GM12874 (cell line): ENCODE data around the gene LSS.

Source experiments
- TF ChIP-seq, protein P1 (sequence below): IDR thresholded peaks from 2 replicates; pipeline ENCODE4 v1.5.1; 2011; ENCODE audit warnings: low read depth, mild to moderate bottlenecking, control low read depth, low read length, moderate library complexity; ENCODE audit not compliant: insufficient read depth

LSS gene

DNA sequence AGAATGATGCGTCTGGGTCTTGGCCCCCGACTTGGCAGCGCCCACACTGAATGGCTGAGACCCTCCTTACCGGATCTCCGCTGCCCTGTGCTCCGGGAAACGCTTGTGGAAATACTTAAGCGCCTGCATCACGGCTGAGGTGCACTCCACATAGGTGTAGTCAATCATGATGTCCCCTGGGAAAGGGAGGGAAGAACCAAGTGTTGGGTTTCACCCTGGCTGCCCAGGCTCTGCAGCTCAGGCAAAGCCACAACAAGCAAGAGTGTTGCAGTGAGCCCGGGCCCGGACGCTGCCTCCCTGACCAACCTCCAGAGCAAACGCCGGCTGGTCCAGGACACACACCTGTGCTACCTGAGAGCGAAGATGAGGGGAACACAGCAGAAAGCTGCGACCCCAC, 22.8 kb downstream of the LSS start:
- TF ChIP-seq, protein P1, sequence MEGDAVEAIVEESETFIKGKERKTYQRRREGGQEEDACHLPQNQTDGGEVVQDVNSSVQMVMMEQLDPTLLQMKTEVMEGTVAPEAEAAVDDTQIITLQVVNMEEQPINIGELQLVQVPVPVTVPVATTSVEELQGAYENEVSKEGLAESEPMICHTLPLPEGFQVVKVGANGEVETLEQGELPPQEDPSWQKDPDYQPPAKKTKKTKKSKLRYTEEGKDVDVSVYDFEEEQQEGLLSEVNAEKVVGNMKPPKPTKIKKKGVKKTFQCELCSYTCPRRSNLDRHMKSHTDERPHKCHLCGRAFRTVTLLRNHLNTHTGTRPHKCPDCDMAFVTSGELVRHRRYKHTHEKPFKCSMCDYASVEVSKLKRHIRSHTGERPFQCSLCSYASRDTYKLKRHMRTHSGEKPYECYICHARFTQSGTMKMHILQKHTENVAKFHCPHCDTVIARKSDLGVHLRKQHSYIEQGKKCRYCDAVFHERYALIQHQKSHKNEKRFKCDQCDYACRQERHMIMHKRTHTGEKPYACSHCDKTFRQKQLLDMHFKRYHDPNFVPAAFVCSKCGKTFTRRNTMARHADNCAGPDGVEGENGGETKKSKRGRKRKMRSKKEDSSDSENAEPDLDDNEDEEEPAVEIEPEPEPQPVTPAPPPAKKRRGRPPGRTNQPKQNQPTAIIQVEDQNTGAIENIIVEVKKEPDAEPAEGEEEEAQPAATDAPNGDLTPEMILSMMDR: no peak

DNA sequence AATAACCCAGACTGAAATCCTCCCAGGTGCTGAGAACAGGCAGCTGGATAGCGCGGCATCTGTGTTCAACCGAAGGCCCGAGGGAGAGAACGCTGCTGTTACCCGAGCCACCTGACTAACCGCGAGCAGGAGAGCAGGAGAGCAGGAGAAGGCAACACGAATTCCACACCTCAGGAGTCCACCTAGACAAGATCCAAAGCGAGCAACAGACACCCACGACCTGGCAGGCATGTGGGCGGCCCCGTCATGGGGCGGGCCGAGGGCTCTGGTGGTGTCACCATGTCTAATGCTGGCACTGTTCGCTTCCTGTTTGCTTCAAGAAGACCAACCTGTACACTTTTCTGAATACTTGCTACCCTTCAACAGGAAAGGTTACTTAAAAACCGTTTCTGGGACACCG, 23.4 kb downstream of the LSS start:
- TF ChIP-seq, protein P1: no peak

DNA sequence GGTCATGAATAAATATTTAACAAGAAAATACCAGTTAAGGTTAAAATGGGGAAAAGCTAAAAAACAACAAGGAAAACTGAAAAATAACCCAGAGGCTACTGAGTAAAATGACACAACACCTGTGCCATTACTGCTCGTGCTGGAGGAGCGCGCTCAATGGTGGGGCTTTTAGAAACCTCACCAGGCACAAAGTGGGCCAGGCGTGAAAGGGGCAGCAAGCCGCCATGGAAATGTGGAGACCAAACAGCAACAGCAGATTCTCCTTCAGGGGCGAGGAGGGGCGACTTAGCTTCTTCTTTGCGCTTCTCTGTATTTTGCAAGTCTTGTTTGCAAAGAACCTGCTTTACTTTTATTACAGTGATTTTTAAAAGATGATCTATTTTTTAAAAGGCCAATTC, 25.4 kb downstream of the LSS start:
- TF ChIP-seq, protein P1: no peak

DNA sequence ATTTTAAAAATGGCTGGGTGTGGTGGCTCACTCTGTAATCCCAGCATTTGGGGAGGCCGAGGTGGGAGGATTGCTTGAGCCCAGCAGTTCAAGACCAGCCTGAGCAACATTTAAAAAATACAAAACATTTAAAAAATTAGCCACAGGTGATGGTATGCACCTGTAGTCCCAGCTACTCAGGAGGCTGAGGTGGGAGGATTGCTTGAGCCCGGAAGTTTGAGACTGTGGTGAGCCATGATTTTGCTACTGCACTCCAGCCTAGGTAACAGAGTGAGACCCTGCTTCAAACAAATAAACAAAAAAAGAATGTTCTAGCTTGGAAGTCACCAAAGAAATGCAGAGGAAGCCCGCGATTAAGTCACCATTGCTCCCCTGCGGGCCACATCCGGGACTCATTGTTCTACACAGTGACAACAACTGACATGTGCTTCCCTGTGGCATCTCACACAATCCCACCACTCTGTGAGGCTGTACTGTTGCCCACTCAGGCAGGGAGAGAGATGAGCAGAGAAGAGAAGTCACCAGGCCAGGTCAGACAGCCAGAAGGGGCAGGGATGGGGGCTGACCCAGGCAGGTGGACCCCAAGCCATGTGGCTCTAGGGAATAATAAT, 25.9 kb downstream of the LSS start:
- TF ChIP-seq, protein P1: no peak

DNA sequence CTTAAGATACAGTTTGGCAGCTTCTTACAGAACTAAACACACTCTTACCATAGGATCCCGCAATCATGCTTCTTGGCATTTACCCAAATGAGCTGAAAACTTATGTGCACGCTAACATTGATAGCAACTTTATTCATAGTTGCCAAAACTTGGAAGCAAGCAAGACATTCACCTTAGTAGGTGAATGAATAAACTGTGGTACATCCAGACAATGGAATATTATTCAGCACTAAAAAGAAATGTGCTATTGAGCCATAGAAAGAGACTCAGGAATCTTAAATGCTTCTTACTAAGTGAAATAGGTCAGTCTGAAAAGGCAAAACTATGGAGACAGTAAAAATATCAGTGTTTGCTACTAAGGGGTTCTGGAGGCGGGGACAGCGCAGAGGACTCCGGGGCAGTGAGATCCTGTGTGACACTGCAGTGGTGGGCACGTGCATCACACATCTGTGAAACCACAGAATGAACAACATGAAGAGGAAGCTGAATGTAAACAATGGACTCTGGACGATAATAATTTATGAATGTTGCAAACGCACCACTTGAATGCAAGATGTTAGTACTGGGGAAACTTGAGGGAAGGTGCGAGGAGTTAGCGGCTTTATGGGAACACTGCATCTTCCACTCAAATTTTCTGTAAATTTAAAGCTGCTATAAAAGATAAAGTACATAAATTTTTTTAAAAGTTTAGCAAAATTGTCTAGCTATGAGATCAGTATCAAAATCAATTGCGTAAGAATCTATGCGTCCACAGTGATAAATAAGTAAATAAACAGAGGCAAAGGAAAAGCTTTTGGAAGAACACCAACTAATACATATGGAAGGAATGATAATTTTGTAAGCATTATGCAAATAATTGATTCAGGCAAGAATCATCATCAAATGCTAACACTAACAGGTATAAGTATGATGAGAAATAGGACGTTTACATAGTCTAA, 28.9 kb downstream of the LSS start:
- TF ChIP-seq, protein P1: no peak

DNA sequence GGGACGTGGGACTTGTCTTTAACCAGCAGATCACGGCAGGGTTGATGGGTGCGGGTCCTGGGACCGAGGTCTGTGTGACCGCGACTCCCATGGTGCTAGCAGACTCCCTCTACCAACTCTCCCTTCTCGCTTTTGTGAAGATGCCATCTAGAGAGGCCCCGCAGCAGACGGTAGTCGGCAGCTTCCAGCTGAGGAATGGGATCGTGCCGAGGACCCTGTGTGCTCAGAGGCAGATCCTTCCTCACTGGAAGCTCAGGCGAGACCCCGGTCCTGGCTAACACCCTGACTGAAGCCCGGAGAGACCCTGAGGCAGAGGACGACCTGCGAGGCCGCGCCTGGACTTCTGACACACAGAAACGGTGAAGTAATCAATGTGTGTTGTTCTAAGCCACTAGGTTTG, 31.8 kb downstream of the LSS start:
- TF ChIP-seq, protein P1: no peak

DNA sequence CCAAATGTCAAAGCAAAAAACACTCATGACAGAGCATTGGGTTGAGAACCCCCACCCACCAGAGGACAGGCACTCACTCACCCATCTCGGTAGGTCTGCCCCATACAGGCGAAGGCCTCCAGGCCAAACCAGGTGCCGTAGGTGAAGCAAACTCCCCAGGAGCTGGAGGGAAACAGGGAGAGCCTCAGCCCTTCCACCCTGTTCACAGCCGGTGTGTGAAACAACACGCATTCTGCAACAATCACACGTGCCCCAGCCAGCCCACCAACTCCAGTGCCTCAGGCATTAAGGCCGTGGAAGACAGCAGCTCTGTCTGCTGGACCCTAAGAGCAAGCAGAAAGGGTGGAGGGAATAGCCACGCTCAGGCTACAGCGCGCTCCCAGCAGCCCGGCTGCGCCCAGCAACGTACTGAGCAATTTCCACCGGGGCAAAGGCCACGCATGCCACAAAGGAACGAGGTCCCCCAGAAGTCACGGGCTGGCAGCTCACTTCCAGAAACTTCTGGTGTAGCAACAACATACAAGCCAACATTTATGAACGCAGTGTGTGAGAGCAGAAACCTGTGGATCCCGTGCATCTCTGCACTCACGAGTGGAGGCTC, 32.9 kb downstream of the LSS start:
- TF ChIP-seq, protein P1: no peak
